GM18505 (cell line): Measurements from ENCODE around the gene ZNF556.
A peak's percentile ranks its signal among the peaks of the same experiment; 100 is the strongest.

Experiments used
- ATAC-seq: cut with Tn5 transposase; IDR thresholded peaks from one replicate; pipeline ENCODE4 v1.9.1; 2021; ENCODE audit not compliant: unreplicated experiment
- POLR2A ChIP-seq: IDR thresholded peaks from 4 replicates; pipeline ENCODE4 v1.6.1; 2011; ENCODE audit warnings: borderline replicate concordance; ENCODE audit not compliant: insufficient read depth, insufficient read length; ENCODE audit errors: extremely low read depth

Gene ZNF556

GRCh38 chr19:2841855-2842574 is 25.1 kb upstream of the ZNF556 start:
- TF ChIP-seq POLR2A: no peak
- peak; percentile 16 for ATAC-seq

GRCh38 chr19:2845107-2845506 is 22.0 kb upstream of the ZNF556 start:
- TF ChIP-seq POLR2A: no peak
- no peak for ATAC-seq

- no peak for ATAC-seq
Observed at GRCh38 chr19:2846180-2846894, 20.8 kb upstream of the ZNF556 start.

GRCh38 chr19:2847507-2847906 is 19.6 kb upstream of the ZNF556 start:
- no peak for ATAC-seq
- TF ChIP-seq POLR2A: no peak

More at GRCh38 chr19:2846180-2846894, 20.8 kb upstream of the ZNF556 start:
- TF ChIP-seq POLR2A: no peak

- ATAC-seq: no peak
- TF ChIP-seq POLR2A: no peak
Observed at GRCh38 chr19:2848616-2849015, 18.5 kb upstream of the ZNF556 start.

- no peak for TF ChIP-seq POLR2A
- no peak for ATAC-seq
Observed at GRCh38 chr19:2850256-2850925, 16.7 kb upstream of the ZNF556 start.

- ATAC-seq: no peak
- no peak for TF ChIP-seq POLR2A
Observed at GRCh38 chr19:2852598-2852997, 14.5 kb upstream of the ZNF556 start.

- no peak for ATAC-seq
- no peak for TF ChIP-seq POLR2A
Observed at GRCh38 chr19:2853015-2853606, 14.0 kb upstream of the ZNF556 start.

GRCh38 chr19:2854849-2855248 is 12.3 kb upstream of the ZNF556 start:
- no peak for ATAC-seq
- TF ChIP-seq POLR2A: no peak

- no peak for TF ChIP-seq POLR2A
- no peak for ATAC-seq
Observed at GRCh38 chr19:2856457-2857050, 10.6 kb upstream of the ZNF556 start.

- no peak for ATAC-seq
- no peak for TF ChIP-seq POLR2A
Observed at GRCh38 chr19:2858864-2859263, 8.3 kb upstream of the ZNF556 start.

- TF ChIP-seq POLR2A: no peak
- ATAC-seq: no peak
Observed at GRCh38 chr19:2863816-2864215, 3.3 kb upstream of the ZNF556 start.
